ENCODE results near the gene HMG20B.
A peak's percentile ranks its signal among the peaks of the same experiment; 100 is the strongest.

The HMG20B gene

DNA sequence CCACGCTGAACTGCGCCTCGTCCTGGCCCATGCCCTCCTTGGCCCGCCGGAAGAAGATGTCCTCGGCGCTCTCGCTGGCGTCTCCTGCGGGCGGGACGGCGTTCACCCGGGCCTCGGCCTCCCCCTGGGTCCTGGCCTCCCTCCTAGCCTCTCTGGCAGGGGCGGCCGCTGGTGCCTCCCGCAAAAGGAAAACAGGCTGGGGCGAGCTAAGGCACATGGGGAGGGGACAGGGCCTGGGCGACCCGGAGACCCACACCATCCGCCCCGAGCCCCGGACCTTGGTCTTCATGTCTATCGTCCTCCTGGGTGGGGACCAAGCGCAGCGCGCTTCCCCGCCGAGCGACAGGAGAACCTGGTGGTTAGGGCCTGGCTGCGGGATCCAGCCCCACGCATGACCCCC lies 39.6 kb downstream of the HMG20B start:
- TF ChIP-seq USF1 (IDR thresholded peaks at IDR 0.05) (no peak), EGR1 (IDR thresholded peaks at IDR 0.05) (no peak), TAF1 (IDR thresholded peaks at IDR 0.05; ENCODE audit: low read depth) (no peak), FOXM1 (IDR thresholded peaks at IDR 0.05; ENCODE audit: borderline replicate concordance, low read depth) (no peak), RAD21 (IDR thresholded peaks at IDR 0.05; ENCODE audit: low read depth) (no peak)

DNA sequence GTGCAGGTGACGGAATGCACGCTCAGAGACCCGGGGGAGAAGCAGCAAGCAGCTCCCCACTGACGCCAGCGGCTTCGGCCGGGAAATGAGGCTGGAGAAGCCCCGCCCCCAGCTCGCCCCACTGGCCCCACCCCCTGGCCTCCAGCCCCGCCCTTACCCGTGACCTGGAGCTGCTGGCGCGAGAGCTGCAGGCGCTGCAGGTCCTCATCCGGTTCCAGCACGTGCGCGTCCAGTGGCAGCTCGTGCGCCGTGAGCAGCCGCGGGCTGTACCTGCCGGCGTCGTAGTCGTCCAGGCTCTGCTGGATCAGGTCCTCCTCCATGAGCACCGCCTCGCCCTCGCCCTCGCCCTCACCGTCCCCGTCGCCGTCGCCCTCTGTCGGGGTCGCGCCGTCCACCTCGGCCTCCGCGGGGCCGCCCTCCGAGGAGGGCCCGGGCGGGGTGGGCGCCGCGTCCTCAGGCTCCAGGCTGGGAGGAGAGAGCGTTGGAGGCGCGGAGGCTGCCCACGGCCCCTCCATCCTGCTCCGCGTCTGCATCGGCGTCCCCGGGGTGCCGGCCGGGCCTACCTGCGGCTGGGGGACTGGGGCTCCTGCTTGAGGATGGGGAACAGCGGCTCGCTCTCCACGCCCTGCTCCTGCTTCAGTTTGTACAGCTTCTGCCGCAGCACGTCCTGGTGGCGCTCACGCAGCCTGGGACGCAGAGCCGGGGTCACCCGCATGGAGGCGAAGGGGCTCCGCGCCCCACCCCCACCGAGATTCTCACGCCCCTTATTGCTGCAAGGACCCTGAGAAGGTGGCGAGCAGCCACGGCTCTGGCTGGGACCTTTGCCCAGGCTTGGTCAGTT lies 40.4 kb downstream of the HMG20B start:
- TF ChIP-seq TCF12 (IDR thresholded peaks at IDR 0.05; ENCODE audit: low read depth) = no peak
- TF ChIP-seq CREB1 (IDR thresholded peaks at IDR 0.05; ENCODE audit: low read depth) = no peak
- TF ChIP-seq TEAD4 (IDR thresholded peaks at IDR 0.05) = no peak
- no peak for TF ChIP-seq RAD21 (IDR thresholded peaks at IDR 0.05; ENCODE audit: low read depth)
- no peak for TF ChIP-seq ZBTB7A (IDR thresholded peaks at IDR 0.05; ENCODE audit: low read depth)
- no peak for TF ChIP-seq FOXM1 (IDR thresholded peaks at IDR 0.05; ENCODE audit: borderline replicate concordance, low read depth)
- no peak for TF ChIP-seq TAF1 (IDR thresholded peaks at IDR 0.05; ENCODE audit: low read depth)
- no peak for TF ChIP-seq EP300 (IDR thresholded peaks at IDR 0.05; ENCODE audit: borderline replicate concordance)
- no peak for TF ChIP-seq EGR1 (IDR thresholded peaks at IDR 0.05)
- TF ChIP-seq MAX (IDR thresholded peaks at IDR 0.05) = no peak
- no peak for TF ChIP-seq NFIC (IDR thresholded peaks at IDR 0.05)

DNA sequence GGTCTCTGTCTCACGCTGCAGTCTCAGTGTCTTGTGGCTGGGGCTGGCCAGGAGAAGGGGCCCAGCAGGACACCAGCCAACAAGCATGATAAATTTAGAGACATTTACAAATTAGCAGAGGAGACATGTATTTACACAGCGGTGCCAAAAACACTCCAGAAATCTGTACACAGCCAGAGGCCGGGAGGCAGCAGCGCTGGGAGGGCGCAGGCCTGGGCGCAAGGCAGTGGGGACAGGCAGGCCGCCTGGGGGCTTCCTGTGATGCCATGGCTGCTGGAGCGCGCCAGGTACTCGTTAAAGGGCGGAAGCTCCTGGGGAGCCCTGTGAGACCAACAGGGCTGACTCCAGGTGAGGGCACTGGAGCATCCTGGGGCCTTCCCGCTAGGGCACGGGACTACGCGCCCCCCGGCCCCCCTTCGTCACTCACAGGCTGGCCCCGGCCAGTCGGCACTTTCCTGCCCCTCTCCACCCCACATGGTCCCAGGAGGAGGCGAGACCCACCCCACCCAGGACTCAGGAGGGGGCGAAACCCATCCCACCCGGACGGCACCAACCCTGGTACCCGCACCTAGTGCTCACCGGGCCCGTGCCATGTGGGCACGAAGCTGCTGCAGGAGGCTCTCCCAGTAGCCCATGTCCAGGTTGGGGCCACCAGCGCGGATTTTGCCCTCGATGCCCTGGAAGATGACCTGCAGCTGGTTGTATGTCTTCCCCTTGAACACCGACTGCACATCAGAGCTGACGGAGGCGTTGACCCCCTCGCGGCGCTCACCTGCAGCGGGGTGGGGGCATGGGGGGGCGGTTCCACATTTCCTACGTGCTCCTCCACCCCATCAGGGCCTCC lies 41.3 kb downstream of the HMG20B start:
- TF ChIP-seq CEBPB (IDR thresholded peaks at IDR 0.05) = no peak
- no peak for TF ChIP-seq USF1 (IDR thresholded peaks at IDR 0.05)
- TF ChIP-seq MAX (IDR thresholded peaks at IDR 0.05) = no peak
- no peak for TF ChIP-seq TEAD4 (IDR thresholded peaks at IDR 0.05)
- no peak for TF ChIP-seq EP300 (IDR thresholded peaks at IDR 0.05; ENCODE audit: borderline replicate concordance)
- no peak for TF ChIP-seq TCF12 (IDR thresholded peaks at IDR 0.05; ENCODE audit: low read depth)
- TF ChIP-seq FOXM1 (IDR thresholded peaks at IDR 0.05; ENCODE audit: borderline replicate concordance, low read depth) = no peak
- TF ChIP-seq RAD21 (IDR thresholded peaks at IDR 0.05; ENCODE audit: low read depth) = no peak
- no peak for TF ChIP-seq REST (IDR thresholded peaks at IDR 0.05; ENCODE audit: low read depth)
- TF ChIP-seq TAF1 (IDR thresholded peaks at IDR 0.05; ENCODE audit: low read depth) = no peak
- no peak for TF ChIP-seq EGR1 (IDR thresholded peaks at IDR 0.05)
- no peak for TF ChIP-seq CREB1 (IDR thresholded peaks at IDR 0.05; ENCODE audit: low read depth)
- no peak for TF ChIP-seq ZBTB7A (IDR thresholded peaks at IDR 0.05; ENCODE audit: low read depth)
- TF ChIP-seq NFIC (IDR thresholded peaks at IDR 0.05) = no peak
- no peak for TF ChIP-seq YY1 (IDR thresholded peaks at IDR 0.05; ENCODE audit: low read depth)

GRCh38 chr19:3614858-3615505 lies 42.2 kb downstream of the HMG20B start:
- TF ChIP-seq ZBTB7A (IDR thresholded peaks at IDR 0.05; ENCODE audit: low read depth) (0 out of 2 replicates have a peak, but pooled peaks have one; percentile 26), EGR1 (IDR thresholded peaks at IDR 0.05) (no peak)

GRCh38 chr19:3615524-3616135 lies 42.9 kb downstream of the HMG20B start:
- no peak for TF ChIP-seq CREB1 (IDR thresholded peaks at IDR 0.05; ENCODE audit: low read depth)
- no peak for TF ChIP-seq TCF12 (IDR thresholded peaks at IDR 0.05; ENCODE audit: low read depth)
- TF ChIP-seq NFIC (IDR thresholded peaks at IDR 0.05) = no peak
- no peak for TF ChIP-seq MAX (IDR thresholded peaks at IDR 0.05)
- TF ChIP-seq YY1 (IDR thresholded peaks at IDR 0.05; ENCODE audit: low read depth) = no peak
- TF ChIP-seq RAD21 (IDR thresholded peaks at IDR 0.05; ENCODE audit: low read depth) = no peak
- TF ChIP-seq EP300 (IDR thresholded peaks at IDR 0.05; ENCODE audit: borderline replicate concordance) = no peak
- TF ChIP-seq TAF1 (IDR thresholded peaks at IDR 0.05; ENCODE audit: low read depth) = no peak
- TF ChIP-seq TEAD4 (IDR thresholded peaks at IDR 0.05) = no peak
- TF ChIP-seq CEBPB (IDR thresholded peaks at IDR 0.05) = no peak
- no peak for TF ChIP-seq USF1 (IDR thresholded peaks at IDR 0.05)
- TF ChIP-seq REST (IDR thresholded peaks at IDR 0.05; ENCODE audit: low read depth) = no peak
- TF ChIP-seq FOXM1 (IDR thresholded peaks at IDR 0.05; ENCODE audit: borderline replicate concordance, low read depth) = no peak
- no peak for TF ChIP-seq EGR1 (IDR thresholded peaks at IDR 0.05)
- TF ChIP-seq ZBTB7A (IDR thresholded peaks at IDR 0.05; ENCODE audit: low read depth) = no peak
